H1 (cell line): ENCODE data around the gene CDPF1. TPM values are rescaled to one million over a fixed set of nuclear protein-coding genes. Genes with fewer than 3 reads are reported as not detected.

Experiments used
- HDAC6 ChIP-seq: IDR thresholded peaks from one replicate; pipeline ENCODE4 v1.7.1; 2012; ENCODE audit warnings: low read depth, mild to moderate bottlenecking, inconsistent platforms, low read length, moderate library complexity
- JUN ChIP-seq: IDR thresholded peaks from 2 replicates; pipeline ENCODE4 v1.6.1; 2011; ENCODE audit warnings: low read depth, mild to moderate bottlenecking, improper control_type of control experiment, low read length
- POU5F1 ChIP-seq: IDR thresholded peaks from 2 replicates; pipeline ENCODE4 v1.6.1; 2011; ENCODE audit warnings: low read depth, mild to moderate bottlenecking, low read length, moderate library complexity
- RBBP5 ChIP-seq: IDR thresholded peaks from 2 replicates; pipeline ENCODE4 v1.7.1; 2012; ENCODE audit warnings: low read depth, mild to moderate bottlenecking, inconsistent platforms, low read length, moderate library complexity, borderline replicate concordance
- SAP30 ChIP-seq: fragments of 300-600 bp; sonication (generic); IDR thresholded peaks from 2 replicates; pipeline ENCODE4 v1.7.1; 2012; ENCODE audit warnings: low read length, moderate library complexity, mild to moderate bottlenecking, inconsistent platforms; ENCODE audit not compliant: insufficient read depth, insufficient replicate concordance
- SP1 ChIP-seq: IDR thresholded peaks from 2 replicates; pipeline ENCODE4 v1.6.1; 2011; ENCODE audit warnings: low read depth, low read length
- polyA plus RNA-seq, 7 experiments: library from polyadenylated mRNA; depleted of rRNA in 3 of 7; stranded (reverse) in 5 of 7; unstranded in 2 of 7; fragments of >200 nt in 5 of 7; fragments of 200-250 nt in 2 of 7; gene quantifications; 1 replicate in 5 of 7; 2 replicates in 1 of 7; 4 replicates in 1 of 7; pipeline versions ENCODE4 v1.2.1 to v1.2.3, GENCODE V29; 2011 to 2013; ENCODE audit warnings: missing spikeins in 2 of 7, mixed read lengths in 2 of 7
- total RNA-seq: library from RNA; stranded (reverse); fragmentation: NEBNext Ultra II Directional; extraction: Animal tissue kit (Norgen Biotek cat#: 25700); gene quantifications from 2 replicates; pipeline ENCODE4 v1.2.1, GENCODE V29; 2021
- TF ChIP-seq, protein P1 (sequence below): fragments of 300-600 bp; sonication (generic); IDR thresholded peaks from 2 replicates; pipeline ENCODE4 v1.7.1; 2012; ENCODE audit warnings: low read length, moderate library complexity, mild to moderate bottlenecking, inconsistent platforms; ENCODE audit not compliant: insufficient replicate concordance

The CDPF1 gene
- total and polyA plus RNA-seq, 2 of the 8 experiments (the other 6 are each of a cell fraction or from before 2014, with no cell fraction given) = 9.7 to 13.7 TPM

DNA sequence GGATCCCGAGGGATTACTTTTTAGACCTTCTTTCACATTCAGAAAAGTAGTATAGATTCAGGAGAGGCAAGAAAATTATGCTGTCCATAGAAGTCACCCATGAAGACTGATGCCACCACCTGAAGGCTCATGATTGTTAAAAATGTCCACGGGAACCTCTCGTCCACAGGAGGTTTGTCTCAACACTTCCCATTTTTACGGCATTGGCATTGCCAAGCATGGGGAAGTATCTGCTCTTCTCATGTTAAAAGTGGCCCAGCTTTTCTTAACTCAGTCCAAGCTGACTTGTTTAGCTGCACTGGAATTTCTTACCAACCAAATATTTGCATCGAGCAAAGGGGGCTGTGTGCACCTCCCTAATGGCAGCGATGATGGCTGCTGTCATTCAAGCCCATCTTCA lies 9.6 kb downstream of the CDPF1 start (continued):
- TF ChIP-seq, protein P1, sequence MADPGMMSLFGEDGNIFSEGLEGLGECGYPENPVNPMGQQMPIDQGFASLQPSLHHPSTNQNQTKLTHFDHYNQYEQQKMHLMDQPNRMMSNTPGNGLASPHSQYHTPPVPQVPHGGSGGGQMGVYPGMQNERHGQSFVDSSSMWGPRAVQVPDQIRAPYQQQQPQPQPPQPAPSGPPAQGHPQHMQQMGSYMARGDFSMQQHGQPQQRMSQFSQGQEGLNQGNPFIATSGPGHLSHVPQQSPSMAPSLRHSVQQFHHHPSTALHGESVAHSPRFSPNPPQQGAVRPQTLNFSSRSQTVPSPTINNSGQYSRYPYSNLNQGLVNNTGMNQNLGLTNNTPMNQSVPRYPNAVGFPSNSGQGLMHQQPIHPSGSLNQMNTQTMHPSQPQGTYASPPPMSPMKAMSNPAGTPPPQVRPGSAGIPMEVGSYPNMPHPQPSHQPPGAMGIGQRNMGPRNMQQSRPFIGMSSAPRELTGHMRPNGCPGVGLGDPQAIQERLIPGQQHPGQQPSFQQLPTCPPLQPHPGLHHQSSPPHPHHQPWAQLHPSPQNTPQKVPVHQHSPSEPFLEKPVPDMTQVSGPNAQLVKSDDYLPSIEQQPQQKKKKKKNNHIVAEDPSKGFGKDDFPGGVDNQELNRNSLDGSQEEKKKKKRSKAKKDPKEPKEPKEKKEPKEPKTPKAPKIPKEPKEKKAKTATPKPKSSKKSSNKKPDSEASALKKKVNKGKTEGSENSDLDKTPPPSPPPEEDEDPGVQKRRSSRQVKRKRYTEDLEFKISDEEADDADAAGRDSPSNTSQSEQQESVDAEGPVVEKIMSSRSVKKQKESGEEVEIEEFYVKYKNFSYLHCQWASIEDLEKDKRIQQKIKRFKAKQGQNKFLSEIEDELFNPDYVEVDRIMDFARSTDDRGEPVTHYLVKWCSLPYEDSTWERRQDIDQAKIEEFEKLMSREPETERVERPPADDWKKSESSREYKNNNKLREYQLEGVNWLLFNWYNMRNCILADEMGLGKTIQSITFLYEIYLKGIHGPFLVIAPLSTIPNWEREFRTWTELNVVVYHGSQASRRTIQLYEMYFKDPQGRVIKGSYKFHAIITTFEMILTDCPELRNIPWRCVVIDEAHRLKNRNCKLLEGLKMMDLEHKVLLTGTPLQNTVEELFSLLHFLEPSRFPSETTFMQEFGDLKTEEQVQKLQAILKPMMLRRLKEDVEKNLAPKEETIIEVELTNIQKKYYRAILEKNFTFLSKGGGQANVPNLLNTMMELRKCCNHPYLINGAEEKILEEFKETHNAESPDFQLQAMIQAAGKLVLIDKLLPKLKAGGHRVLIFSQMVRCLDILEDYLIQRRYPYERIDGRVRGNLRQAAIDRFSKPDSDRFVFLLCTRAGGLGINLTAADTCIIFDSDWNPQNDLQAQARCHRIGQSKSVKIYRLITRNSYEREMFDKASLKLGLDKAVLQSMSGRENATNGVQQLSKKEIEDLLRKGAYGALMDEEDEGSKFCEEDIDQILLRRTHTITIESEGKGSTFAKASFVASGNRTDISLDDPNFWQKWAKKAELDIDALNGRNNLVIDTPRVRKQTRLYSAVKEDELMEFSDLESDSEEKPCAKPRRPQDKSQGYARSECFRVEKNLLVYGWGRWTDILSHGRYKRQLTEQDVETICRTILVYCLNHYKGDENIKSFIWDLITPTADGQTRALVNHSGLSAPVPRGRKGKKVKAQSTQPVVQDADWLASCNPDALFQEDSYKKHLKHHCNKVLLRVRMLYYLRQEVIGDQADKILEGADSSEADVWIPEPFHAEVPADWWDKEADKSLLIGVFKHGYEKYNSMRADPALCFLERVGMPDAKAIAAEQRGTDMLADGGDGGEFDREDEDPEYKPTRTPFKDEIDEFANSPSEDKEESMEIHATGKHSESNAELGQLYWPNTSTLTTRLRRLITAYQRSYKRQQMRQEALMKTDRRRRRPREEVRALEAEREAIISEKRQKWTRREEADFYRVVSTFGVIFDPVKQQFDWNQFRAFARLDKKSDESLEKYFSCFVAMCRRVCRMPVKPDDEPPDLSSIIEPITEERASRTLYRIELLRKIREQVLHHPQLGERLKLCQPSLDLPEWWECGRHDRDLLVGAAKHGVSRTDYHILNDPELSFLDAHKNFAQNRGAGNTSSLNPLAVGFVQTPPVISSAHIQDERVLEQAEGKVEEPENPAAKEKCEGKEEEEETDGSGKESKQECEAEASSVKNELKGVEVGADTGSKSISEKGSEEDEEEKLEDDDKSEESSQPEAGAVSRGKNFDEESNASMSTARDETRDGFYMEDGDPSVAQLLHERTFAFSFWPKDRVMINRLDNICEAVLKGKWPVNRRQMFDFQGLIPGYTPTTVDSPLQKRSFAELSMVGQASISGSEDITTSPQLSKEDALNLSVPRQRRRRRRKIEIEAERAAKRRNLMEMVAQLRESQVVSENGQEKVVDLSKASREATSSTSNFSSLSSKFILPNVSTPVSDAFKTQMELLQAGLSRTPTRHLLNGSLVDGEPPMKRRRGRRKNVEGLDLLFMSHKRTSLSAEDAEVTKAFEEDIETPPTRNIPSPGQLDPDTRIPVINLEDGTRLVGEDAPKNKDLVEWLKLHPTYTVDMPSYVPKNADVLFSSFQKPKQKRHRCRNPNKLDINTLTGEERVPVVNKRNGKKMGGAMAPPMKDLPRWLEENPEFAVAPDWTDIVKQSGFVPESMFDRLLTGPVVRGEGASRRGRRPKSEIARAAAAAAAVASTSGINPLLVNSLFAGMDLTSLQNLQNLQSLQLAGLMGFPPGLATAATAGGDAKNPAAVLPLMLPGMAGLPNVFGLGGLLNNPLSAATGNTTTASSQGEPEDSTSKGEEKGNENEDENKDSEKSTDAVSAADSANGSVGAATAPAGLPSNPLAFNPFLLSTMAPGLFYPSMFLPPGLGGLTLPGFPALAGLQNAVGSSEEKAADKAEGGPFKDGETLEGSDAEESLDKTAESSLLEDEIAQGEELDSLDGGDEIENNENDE = no peak
- no peak for TF ChIP-seq JUN
- no peak for TF ChIP-seq SP1
- no peak for TF ChIP-seq POU5F1
- no peak for TF ChIP-seq SAP30
- no peak for TF ChIP-seq HDAC6
- no peak for TF ChIP-seq RBBP5
